HG03520 (cell line): ENCODE measurements around the gene GALNT11.

Source experiments
- ATAC-seq: cut with Tn5 transposase; IDR thresholded peaks from one replicate; pipeline ENCODE4 v1.9.1; 2021; ENCODE audit warnings: mild to moderate bottlenecking, moderate library complexity; ENCODE audit not compliant: unreplicated experiment

Gene GALNT11

DNA sequence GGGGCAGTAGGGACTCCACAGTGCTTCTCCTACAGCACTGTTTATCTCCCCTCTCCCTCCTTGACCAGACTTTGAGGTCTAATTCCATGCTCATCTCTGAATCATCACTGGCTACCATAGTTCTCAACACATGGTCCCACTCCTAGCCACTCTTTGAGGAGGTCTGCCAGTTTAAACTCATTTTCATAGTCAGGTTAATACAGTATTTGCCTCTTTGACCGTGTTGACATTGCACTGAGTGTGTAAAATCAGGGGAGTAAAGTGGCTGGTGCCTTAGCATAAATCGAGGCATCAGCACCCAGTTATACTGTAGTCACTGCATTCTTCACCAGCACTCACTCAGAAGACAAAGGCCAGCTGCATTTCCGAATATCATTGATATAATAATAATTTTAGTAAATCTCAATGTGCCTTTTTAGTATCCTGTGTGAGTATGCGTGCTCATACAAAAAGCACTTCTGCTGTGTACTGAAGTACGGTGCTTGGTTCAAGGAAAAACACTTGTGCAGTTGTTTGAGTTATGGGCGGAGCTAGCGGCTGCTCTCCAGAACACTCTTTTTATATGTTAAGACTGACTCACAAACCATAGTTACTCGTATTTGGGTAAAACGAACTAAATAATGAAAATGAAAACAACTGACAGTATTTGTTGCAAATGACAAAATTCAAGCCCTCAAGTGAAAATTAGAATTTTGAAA, 89.7 kb downstream of the GALNT11 start:
- ATAC-seq, result no peak

- no peak for ATAC-seq
Observed at GRCh38 chr7:152117356-152117755, 91.9 kb downstream of the GALNT11 start.

- ATAC-seq, result no peak
Observed at GRCh38 chr7:152120210-152120609, 94.7 kb downstream of the GALNT11 start.

GRCh38 chr7:152120776-152121175, 95.3 kb downstream of the GALNT11 start:
- no peak for ATAC-seq

DNA sequence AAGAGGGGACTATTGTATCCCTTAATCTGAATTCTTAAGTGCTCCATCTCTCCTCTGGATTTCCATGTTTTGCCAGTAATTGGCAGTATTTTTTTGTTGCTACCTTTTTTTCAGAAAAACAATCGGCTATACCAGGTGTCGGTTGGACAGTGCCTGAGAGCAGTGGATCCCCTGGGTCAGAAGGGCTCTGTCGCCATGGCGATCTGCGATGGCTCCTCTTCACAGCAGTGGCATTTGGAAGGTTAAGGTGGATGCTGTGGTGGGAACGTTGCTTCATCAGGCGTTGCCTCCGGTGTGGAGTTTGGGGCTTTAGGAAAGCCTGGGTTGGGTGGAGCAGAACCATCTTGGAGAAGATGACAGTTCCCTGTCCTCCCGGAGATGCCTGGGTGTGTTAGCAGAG, 96.0 kb downstream of the GALNT11 start:
- no peak for ATAC-seq

DNA sequence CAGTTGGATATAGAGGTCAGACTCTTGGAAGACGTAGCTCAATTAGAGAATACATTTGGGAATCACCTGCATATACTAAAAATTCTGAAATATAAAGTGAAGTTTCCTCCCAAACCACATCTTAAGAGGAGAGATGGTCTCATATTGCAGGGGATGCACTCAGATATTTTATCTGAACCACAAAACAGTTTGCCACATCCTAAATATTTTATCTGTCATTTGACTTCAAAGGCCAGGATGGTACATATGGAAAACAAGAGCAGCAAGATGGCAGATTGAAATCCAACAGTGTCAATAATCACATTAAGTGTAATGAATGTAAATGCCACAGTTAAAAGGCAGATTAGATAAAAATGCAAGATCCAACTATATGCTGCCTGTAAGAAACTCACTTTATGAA, 97.1 kb downstream of the GALNT11 start:
- no peak for ATAC-seq

- no peak for ATAC-seq
Observed at GRCh38 chr7:152126741-152127140, 101.3 kb downstream of the GALNT11 start.

DNA sequence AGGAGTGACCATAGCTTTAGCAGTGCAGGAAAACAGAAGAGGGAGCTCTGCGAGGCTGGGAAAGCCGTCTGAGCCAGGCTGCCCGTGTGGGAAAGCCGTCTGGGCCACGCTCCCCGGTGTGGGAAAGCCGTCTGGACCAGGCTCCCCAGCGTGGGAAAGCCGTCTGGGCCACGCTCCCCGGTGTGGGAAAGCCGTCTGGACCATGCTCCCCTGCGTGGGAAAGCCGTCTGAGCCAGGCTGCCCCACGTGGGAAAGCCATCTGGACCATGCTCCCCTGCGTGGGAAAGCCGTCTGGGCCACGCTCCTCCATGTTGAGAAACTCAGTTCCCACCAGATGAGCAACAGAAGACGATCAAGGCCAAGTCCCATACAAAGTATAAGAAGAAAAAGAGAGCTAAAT, 101.8 kb downstream of the GALNT11 start:
- ATAC-seq, result no peak

GRCh38 chr7:152128252-152128651, 102.8 kb downstream of the GALNT11 start:
- ATAC-seq, result no peak

DNA sequence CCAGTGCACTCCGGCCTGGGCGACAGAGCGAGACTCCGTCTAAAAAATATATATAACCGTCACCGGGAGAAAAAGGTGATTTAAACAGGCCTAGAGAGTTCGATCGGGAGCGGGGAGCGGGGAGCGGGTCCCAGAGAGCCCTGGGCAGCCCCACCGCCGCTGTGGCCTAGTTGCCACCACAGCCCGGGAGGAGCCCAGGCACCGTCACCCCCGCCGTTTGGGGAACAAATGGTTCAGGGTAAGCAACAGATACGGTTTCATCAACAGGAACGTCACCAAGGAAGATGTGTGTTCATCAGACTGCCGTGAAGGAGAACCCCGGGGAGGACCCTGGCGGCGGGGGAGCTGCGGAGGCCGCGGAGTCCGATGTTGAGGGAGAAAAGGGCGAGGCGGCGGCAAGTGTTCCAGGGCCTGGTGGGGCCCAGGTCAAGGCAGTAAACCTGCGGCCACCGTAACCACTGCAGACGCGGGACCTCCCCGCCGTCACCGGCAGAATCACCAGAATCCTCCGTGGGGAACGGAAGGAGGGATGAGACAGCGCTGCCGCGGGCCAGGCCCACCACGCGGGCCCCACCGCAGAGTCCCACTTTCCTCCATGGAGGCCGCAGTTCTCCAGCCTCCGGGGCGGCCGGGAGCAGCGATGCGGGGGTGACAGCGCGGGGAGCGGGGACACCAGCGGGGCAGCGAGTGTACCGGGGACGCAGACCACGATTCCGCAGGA, 103.4 kb downstream of the GALNT11 start:
- ATAC-seq, result no peak

DNA sequence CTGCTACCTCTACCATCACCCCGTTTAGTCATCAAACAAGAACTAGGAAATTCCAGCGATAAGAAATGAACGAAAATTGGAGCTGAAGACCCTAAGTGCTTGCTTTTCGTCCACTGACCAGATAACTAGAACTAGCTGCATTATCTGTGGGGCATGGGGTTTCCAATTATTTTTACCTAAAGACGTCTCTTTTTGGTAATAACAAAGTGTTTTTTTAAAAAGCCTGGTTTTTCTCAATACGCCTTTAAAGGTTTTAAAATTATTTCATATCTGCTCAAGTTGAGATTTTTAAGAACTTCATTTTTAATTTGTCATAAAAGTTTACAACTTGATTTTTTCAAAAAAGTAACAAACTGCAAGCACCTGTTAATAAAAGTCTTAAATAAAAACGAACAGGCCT, 104.2 kb downstream of the GALNT11 start:
- no peak for ATAC-seq

- no peak for ATAC-seq
Observed at GRCh38 chr7:152130658-152131590, 105.5 kb downstream of the GALNT11 start.

GRCh38 chr7:152131981-152132494, 106.6 kb downstream of the GALNT11 start:
- ATAC-seq, result no peak

GRCh38 chr7:152132812-152133211, 107.3 kb downstream of the GALNT11 start:
- ATAC-seq, result no peak

DNA sequence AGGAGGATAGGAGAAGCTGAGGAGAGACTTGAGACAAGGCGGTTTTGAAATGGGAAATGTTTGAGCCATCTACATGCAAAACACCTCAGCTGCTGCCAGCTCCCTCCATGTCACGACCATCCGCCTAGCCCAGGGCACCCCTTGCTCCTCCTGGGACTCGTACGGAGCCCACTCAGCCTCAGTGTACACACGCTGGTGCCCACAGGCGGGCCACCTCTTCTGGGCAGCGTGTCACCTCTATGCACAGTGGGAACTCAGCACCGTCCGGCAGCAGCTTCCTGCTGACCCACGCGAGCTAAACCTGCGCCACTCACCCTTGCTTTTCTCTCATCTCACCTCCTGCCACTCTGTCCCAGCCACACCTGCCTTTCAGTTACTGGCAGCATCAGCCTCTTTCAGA, 108.3 kb downstream of the GALNT11 start:
- no peak for ATAC-seq

- no peak for ATAC-seq
Observed at GRCh38 chr7:152136686-152137085, 111.2 kb downstream of the GALNT11 start.

- ATAC-seq, result no peak
Observed at GRCh38 chr7:152137476-152138025, 112.1 kb downstream of the GALNT11 start.

DNA sequence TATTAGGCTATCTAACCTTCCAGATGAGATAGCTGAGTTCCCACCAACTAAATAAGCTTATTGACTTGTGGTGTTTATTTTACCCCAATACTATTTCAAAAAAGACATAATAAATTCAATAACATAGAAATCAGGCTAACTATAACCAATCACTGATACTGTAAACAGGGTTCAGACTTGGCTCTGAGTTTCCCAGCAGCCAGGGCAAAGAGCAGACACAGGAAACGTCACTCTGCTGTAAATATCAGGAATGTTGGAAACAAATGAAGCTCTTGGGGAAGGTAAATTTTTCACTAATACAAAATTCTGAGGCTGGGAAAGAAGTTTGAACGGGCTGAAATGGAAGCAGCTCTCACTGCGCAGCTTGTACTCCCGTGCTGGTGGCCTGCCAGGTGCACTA, 114.6 kb downstream of the GALNT11 start:
- no peak for ATAC-seq

DNA sequence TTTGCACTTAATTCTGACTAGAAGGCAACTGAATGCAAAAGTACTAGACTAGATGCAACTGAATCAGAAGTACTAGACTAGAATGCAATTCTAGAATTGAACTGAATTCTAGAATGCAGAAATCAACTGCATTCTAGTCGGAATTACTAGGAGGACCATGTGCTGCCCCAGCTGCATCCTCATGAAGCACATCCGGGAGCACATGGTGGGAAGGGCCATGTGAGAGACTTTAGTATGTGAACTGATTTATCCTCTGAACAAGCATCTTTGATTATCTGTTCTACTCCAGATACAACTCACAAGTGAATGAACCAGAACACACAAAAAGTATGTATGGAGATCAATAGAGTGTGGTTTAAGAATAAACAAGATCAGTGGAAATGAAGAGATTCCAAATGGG, 115.1 kb downstream of the GALNT11 start:
- no peak for ATAC-seq

GRCh38 chr7:152142976-152143595, 117.6 kb downstream of the GALNT11 start:
- no peak for ATAC-seq
